Stimulated activated CD4-positive, alpha-beta T cell treated with anti-CD3 and anti-CD28 coated beads, Interleukin-15, amount 100 ng/mL, for 48 hours (primary cell): ENCODE results near the gene ABTB2.
"Not testable (repeated sequence)": the region's sequence is repeated elsewhere in the genome, so short reads cannot be mapped to it uniquely, and the experiment has no call there.

Source experiments
- DNase-seq, 2 donors: peaks; one replicate each; pipeline ENCODE4 v3.0.0-alpha.2; 2020; ENCODE audit warnings: low read depth in 2 of 2

The ABTB2 gene

GRCh38 chr11:34190192-34191139 lies 167.3 kb downstream of the ABTB2 start:
- no peak for DNase-seq

GRCh38 chr11:34189191-34189590 lies 168.6 kb downstream of the ABTB2 start:
- no peak for DNase-seq

- no peak for DNase-seq
These were observed 169.6 kb downstream of the ABTB2 start for GRCh38 chr11:34188181-34188580.

GRCh38 chr11:34185926-34186841 lies 171.6 kb downstream of the ABTB2 start:
- DNase-seq, result no peak

GRCh38 chr11:34184505-34185015 lies 173.2 kb downstream of the ABTB2 start:
- DNase-seq, result no peak

DNA sequence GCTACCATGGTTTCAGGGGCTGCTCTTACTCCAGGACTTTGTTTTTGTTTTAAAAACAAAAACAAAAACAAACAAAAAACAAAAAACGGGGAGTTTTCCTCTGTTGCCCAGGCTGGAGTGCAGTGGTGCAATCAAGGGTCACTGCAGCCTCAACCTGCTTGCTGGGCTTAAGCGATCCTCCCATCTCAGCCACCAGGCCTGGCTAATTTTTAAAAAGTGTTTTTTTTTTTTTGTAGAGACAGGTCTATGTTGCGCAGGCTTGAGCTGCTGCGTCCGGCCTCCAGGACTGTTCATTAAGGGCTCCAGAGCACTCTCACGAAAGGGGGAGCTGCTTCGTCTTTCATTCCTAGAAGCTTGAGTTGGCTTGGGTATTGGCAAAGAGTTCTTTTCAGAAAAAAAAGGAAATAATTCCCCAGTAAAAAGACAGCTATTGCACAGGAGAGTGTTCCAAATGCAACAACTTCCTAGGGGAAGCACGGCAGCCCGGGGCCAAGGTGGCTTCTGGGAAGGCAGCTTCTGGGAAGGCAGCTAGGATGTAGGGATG lies 173.9 kb downstream of the ABTB2 start:
- no peak for DNase-seq

- no peak for DNase-seq
These were observed 174.7 kb downstream of the ABTB2 start for GRCh38 chr11:34182921-34183685.

GRCh38 chr11:34182425-34182824 lies 175.4 kb downstream of the ABTB2 start:
- no peak for DNase-seq

- no peak for DNase-seq
These were observed 175.9 kb downstream of the ABTB2 start for GRCh38 chr11:34181856-34182405.

DNA sequence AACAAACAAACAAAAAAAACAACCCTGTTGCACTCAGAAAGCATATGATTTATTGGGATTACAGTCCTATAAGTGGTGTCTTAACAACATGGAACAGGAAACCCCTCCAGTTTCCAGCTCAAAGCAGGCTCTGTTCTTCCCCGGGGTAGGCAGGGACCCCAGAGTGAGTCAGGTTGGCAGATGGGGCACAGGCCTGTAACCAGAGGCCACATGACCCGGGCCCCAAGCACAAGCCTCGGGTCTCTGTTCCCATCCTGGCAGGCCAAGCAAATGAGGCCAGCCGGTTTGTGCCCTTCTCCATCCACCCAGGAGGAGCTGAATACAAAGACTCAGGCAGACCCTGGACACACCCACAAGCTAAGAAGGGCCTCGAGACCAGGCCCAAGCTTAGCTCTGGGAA lies 176.6 kb downstream of the ABTB2 start:
- no peak for DNase-seq

GRCh38 chr11:34180814-34181165 lies 177.0 kb downstream of the ABTB2 start:
- DNase-seq, result not testable (repeated sequence)

- DNase-seq, result no peak
These were observed 177.6 kb downstream of the ABTB2 start for GRCh38 chr11:34180040-34180813.

DNA sequence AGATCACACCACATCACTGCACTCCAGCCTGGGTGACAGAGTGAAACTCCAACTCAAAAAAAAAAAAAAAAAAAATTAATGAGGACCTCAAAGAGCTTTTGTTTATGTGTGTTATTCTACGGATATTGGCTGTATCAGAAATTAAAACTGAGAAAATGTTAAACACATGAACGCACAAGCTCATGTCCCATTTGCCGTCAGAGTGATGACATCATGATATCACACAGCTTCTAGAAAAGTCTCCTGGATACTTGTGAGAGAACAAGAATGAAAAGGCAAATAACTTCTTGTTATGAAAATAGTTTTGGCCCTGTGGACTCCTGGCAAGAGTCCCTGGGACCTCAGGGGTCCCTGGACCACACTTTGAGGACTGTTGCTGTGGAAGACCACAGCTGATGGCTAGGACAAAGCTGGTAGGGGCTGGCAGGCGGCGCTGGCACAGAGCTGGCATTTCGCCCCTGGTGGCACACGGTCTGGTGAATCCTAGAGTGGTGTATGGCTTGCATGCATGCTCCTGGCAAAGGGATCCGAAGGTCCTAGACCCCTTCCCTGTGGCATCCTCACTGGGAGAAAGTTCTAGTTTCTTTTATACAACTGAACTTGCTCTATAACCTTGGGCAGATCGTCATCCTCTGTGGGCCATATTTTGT lies 178.7 kb downstream of the ABTB2 start:
- DNase-seq, result no peak

- DNase-seq, result no peak
These were observed 179.5 kb downstream of the ABTB2 start for GRCh38 chr11:34178209-34178821.

DNA sequence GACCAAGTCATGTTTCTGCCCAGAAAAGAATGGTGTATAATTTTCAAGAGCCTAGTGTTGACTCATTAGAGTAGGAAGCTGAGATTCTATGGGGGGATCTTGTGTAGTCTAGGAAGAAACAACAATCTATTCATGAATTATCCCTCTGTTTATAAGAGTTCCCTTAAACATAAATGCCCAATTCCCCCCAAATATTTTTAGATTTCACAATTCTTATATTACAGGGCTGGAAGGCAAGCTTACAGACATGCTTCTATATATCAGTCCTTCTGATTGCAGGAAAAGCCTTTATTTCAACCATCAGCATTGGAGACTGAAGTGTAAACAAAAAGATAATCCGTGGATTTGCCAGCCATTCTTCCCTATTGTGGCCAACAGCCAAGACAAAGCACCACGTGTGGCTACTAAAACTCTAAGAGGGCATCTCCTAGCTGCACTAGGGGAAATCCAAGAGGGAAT lies 181.0 kb downstream of the ABTB2 start:
- DNase-seq, result no peak

DNA sequence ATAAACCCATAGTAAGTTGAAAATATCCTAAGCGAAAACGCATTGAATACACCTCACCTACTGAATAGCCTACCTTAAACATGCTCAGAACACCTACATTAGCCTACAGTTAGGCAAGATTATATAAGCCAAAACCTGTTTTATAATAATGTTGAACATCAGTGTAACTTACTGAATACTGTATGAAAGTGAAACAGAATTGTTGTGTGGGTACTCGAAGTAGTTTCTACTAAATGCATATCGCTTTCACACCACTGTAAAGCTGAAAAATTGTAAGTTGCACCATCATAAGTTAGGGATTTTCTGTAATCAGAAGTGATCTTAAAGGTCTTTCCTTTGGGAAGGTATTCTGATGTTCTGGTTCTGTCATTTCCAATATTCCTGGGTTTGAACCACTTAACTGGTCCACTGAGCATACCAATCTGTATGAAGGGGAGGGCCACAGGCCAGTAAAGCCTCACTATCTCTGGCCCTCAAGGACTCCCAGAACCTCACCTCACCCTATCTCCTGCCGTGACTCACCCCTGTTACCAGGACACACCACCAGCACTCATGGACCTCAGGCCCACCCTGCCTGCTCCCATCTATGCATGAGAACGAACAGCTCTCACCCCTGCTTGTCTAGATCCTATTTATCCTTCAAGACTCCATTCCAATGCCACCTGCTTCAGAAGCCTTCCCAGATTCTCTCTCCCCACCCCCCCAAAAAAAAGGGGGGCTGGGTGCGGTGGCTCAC lies 182.4 kb downstream of the ABTB2 start:
- DNase-seq, result no peak

DNA sequence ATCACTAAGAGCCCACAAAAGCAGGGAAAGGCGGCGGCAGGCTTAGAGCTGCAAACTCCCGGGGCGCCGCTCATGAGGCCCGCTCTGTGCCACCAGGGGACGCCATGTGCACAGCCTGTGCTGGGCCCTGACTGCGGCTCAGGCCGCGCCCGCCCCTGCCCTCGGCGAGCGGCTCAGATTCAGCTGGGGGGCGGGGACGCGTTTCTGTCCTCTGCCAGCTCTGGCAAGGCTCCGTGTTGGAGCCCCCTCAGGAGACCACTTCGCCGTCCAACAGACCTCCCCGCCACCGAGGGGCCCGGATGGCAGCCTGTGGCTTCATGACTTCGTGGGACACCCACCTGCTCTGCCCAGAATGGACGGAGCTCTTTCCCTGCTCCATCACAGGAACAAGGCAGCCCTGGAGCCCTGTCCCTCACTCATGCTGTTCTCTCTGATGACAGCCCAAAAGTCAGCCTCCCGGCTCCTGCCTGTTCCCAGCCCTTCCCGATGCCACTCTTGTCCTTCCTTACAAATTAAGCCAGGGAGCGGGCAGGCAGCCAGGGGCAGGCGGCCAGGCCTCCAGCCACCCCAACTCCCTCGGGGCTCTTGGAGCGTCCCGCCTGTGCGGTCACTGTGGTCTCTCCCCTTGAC lies 183.3 kb downstream of the ABTB2 start:
- peak; percentile 63 to 74 for DNase-seq

- DNase-seq, result no peak
These were observed 184.8 kb downstream of the ABTB2 start for GRCh38 chr11:34173050-34173449.
